Vagina (tissue), 2 donors: ENCODE results near the gene ARID1B. TPM values are rescaled to one million over a fixed set of nuclear protein-coding genes. Genes with fewer than 3 reads are reported as not detected.

ENCODE experiments used
- DNase-seq, 2 donors: peaks; one replicate each; pipeline ENCODE4 v3.0.0-alpha.2; 2017; ENCODE audit errors: extremely low spot score in 2 of 2
- H3K27ac ChIP-seq: fragments of 200-600 bp; sonication (generic); one replicate; pipeline ENCODE4 v1.5.1; 2019
- H3K27me3 ChIP-seq: fragments of 200-600 bp; sonication (generic); one replicate; pipeline ENCODE4 v1.5.1; 2019
- H3K36me3 ChIP-seq, 2 donors: fragments of 200-600 bp; sonication (generic); one replicate each; pipeline ENCODE4 v1.5.1; 2017 to 2019
- H3K4me1 ChIP-seq: fragments of 200-600 bp; sonication (generic); one replicate; pipeline ENCODE4 v1.5.1; 2019
- H3K4me3 ChIP-seq, 2 donors: fragments of 200-600 bp; sonication (generic); 1 replicate in 1 of 2; 2 replicates in 1 of 2; pipeline ENCODE4 v1.5.1; 2016 to 2019
- H3K9me3 ChIP-seq: fragments of 200-600 bp; sonication (generic); one replicate; pipeline ENCODE4 v1.5.1; 2019
- POLR2A ChIP-seq, 2 donors: fragments of 450-650 bp; IDR thresholded peaks; one replicate each; pipeline ENCODE4 v1.6.1; 2017; ENCODE audit warnings: antibody characterized with exemption in 2 of 2, mild to moderate bottlenecking in 2 of 2, moderate library complexity in 2 of 2
- POLR2AphosphoS5 ChIP-seq, 2 donors: sonication (generic); formaldehyde crosslinking; IDR thresholded peaks; one replicate each; pipeline ENCODE4 v1.9.0; 2017; ENCODE audit warnings: antibody characterized with exemption in 2 of 2, mild to moderate bottlenecking in 2 of 2, low read depth in 1 of 2; ENCODE audit not compliant: insufficient read depth in 1 of 2
- intact Hi-C: fragments of 100-400 bp; cut with DNase I; formaldehyde crosslinking; loops from one replicate; pipeline ENCODE4 v1.15.1; 2023
- total RNA-seq: library from RNA; depleted of rRNA; stranded (reverse); fragments of >200 nt; gene quantifications from one replicate; pipeline ENCODE4 v1.2.3, GENCODE V29; 2016
- TF ChIP-seq, protein P1 (sequence below), 3 experiments: fragments of 450-650 bp in 2 of 3; fragments of 200-600 bp in 1 of 3; sonication (generic) in 1 of 3; IDR thresholded peaks; one replicate each; pipeline ENCODE4 v1.5.1; 2017 to 2019; ENCODE audit warnings: antibody characterized with exemption in 3 of 3, mild to moderate bottlenecking in 2 of 3, moderate library complexity in 2 of 3

Gene ARID1B
- total RNA-seq, 1 donor from 2014 or later = 141 TPM

DNA sequence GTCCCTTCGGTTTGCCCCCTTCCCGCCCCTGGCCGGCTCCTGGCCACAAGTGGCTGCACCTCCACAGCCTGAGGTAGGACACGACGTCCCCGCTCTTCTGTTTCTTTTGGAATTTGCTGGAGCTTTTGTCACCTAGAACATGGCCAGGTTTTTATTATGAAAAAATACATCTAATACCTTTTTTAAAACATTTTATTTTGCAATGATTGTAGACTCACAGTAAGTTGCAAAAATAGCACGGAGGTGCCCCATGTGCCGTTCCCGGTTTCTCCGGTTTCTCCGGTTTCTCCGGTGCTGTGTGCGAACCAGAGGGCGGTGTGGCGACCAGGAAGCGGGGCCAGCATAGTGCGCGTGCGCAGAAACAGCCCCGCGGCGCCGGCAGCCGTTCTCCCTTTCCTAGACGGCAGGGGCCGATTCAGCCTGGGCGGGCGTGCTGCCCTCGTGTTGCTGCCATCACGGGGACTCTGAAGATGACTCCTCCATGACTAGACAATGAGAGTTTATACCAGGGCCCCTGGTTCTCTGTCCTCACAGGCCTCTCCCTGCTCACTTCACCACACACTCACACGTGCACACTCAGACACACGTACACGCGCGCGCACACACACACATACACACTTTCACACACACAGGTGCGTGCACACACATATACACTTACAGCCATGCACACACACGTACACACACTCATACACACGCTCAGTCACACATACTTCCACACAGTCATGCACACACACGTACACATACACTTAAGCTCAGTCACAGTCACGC is 444.1 kb downstream of the ARID1B start:
- TF ChIP-seq POLR2AphosphoS5 (IDR thresholded peaks at IDR 0.05; ENCODE audit: insufficient read depth in 1 of 2, low read depth in 1 of 2) = peak; percentile 66 to 85
- no peak for TF ChIP-seq POLR2A (IDR thresholded peaks at IDR 0.05)

GRCh38 chr6:157221817-157222175 is 444.6 kb downstream of the ARID1B start:
- Histone ChIP-seq H3K36me3 (no peaks in the 10 kb centered on the region), H3K27ac (no peak overlapping the region)
- intact Hi-C loops = loop anchor here (2.0 kb wide), 1 partner anchor 41 kb away; no protein-coding TSS in a partner anchor

More for the DNA sequence above, 444.1 kb downstream of the ARID1B start:
- H3K9me3 ChIP-seq = no peaks in the 10 kb centered on the region
- no peaks in the 10 kb centered on the region for H3K27me3 ChIP-seq
- intact Hi-C loops = loop anchor here (2.0 kb wide), 1 partner anchor 40 kb away; no protein-coding TSS in a partner anchor
- H3K36me3 ChIP-seq = no peaks in the 10 kb centered on the region
- DNase-seq = peak; percentile 87 to 96
- H3K27ac ChIP-seq = peak overlapping the region; percentile 18
- peaks cover 7% of the 10 kb centered on the region for H3K4me1 ChIP-seq
- peak overlapping the region; percentile 36 to 38 for H3K4me3 ChIP-seq

GRCh38 chr6:157222201-157222981 is 445.2 kb downstream of the ARID1B start:
- TF ChIP-seq POLR2A (IDR thresholded peaks at IDR 0.05) (no peak), POLR2AphosphoS5 (IDR thresholded peaks at IDR 0.05; ENCODE audit: insufficient read depth in 1 of 2, low read depth in 1 of 2) (no peak)
- TF ChIP-seq, protein P1, sequence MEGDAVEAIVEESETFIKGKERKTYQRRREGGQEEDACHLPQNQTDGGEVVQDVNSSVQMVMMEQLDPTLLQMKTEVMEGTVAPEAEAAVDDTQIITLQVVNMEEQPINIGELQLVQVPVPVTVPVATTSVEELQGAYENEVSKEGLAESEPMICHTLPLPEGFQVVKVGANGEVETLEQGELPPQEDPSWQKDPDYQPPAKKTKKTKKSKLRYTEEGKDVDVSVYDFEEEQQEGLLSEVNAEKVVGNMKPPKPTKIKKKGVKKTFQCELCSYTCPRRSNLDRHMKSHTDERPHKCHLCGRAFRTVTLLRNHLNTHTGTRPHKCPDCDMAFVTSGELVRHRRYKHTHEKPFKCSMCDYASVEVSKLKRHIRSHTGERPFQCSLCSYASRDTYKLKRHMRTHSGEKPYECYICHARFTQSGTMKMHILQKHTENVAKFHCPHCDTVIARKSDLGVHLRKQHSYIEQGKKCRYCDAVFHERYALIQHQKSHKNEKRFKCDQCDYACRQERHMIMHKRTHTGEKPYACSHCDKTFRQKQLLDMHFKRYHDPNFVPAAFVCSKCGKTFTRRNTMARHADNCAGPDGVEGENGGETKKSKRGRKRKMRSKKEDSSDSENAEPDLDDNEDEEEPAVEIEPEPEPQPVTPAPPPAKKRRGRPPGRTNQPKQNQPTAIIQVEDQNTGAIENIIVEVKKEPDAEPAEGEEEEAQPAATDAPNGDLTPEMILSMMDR (IDR thresholded peaks at IDR 0.05) = no peak
- Histone ChIP-seq H3K36me3 (no peaks in the 10 kb centered on the region), H3K27ac (no peak overlapping the region), H3K9me3 (no peaks in the 10 kb centered on the region), H3K4me1 (peaks cover 7% of the 10 kb centered on the region), H3K27me3 (no peaks in the 10 kb centered on the region), H3K4me3 (no peak overlapping the region)
- DNase-seq = peak; percentile 75 to 85
- intact Hi-C loops = no loop called here

More at GRCh38 chr6:157221817-157222175, 444.6 kb downstream of the ARID1B start:
- H3K27me3 ChIP-seq = no peaks in the 10 kb centered on the region
- no peaks in the 10 kb centered on the region for H3K9me3 ChIP-seq
- TF ChIP-seq POLR2AphosphoS5 (IDR thresholded peaks at IDR 0.05; ENCODE audit: insufficient read depth in 1 of 2, low read depth in 1 of 2) (no peak), POLR2A (IDR thresholded peaks at IDR 0.05) (no peak)
- no peak overlapping the region for H3K4me3 ChIP-seq
- peak in 1 of 2 donors; percentile 88 for DNase-seq
- peaks cover 7% of the 10 kb centered on the region for H3K4me1 ChIP-seq

- peaks cover 7% of the 10 kb centered on the region for H3K4me1 ChIP-seq
- H3K9me3 ChIP-seq = no peaks in the 10 kb centered on the region
- no peak overlapping the region for H3K4me3 ChIP-seq
- no peak for TF ChIP-seq POLR2AphosphoS5 (IDR thresholded peaks at IDR 0.05; ENCODE audit: insufficient read depth in 1 of 2, low read depth in 1 of 2)
- no peak for TF ChIP-seq POLR2A (IDR thresholded peaks at IDR 0.05)
- TF ChIP-seq, protein P1 (IDR thresholded peaks at IDR 0.05) = no peak
- intact Hi-C loops = no loop called here
- DNase-seq = peak; percentile 80 to 84
- H3K27me3 ChIP-seq = no peaks in the 10 kb centered on the region
- no peak overlapping the region for H3K27ac ChIP-seq
- H3K36me3 ChIP-seq = no peaks in the 10 kb centered on the region
These were observed 445.8 kb downstream of the ARID1B start for GRCh38 chr6:157223021-157223430.

DNA sequence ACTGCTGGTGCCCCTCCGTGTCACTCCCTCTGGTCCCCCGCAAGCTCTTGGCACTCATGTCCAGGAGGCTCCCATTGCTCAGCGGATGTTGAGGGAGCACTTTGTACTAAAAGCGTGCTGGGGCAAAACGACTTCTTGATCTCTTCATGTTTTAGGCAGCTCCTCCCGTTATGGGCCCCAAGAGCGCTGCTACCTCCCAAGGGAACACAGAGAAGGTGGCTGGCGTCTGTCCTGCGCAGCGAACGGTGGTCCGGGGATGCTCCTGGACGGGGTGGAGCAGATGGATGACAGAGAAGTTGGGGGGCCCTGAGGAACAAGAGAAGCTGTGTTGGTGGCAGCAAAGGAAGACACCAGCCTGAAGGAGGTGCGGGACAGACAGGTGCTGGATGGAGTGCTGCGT is 446.3 kb downstream of the ARID1B start:
- H3K36me3 ChIP-seq = no peaks in the 10 kb centered on the region
- peaks cover 7% of the 10 kb centered on the region for H3K4me1 ChIP-seq
- intact Hi-C loops = no loop called here
- DNase-seq = peak; percentile 82 to 83
- no peak for TF ChIP-seq POLR2A (IDR thresholded peaks at IDR 0.05)
- TF ChIP-seq, protein P1 (IDR thresholded peaks at IDR 0.05) = no peak
- no peak for TF ChIP-seq POLR2AphosphoS5 (IDR thresholded peaks at IDR 0.05; ENCODE audit: insufficient read depth in 1 of 2, low read depth in 1 of 2)
- H3K27me3 ChIP-seq = no peaks in the 10 kb centered on the region
- no peak overlapping the region for H3K27ac ChIP-seq
- H3K9me3 ChIP-seq = no peaks in the 10 kb centered on the region
- no peak overlapping the region for H3K4me3 ChIP-seq
